Cardiac fibroblast (primary cell): ENCODE measurements around the gene STK11IP.

Experiments used
- DNase-seq, 2 donors: peaks; one replicate each; pipeline versions ENCODE4 v3.0.0 to v3.0.0-alpha.2; 2010; ENCODE audit warnings: low read depth in 2 of 2
- H3K4me3 ChIP-seq, 2 donors: replicated peaks in 1 of 2; 1 replicate in 1 of 2; 2 replicates in 1 of 2; pipeline ENCODE4 v1.5.1; 2011; ENCODE audit warnings: low read depth in 2 of 2, low read length in 2 of 2, mild to moderate bottlenecking in 2 of 2, moderate library complexity in 1 of 2
- TF ChIP-seq, protein P1 (sequence below): IDR thresholded peaks from one replicate; pipeline ENCODE4 v1.5.1; 2011; ENCODE audit warnings: low read depth, mild to moderate bottlenecking, low read length, inconsistent platforms

Gene STK11IP

GRCh38 chr2:219638217-219638947 lies 40.7 kb downstream of the STK11IP start:
- TF ChIP-seq, protein P1, sequence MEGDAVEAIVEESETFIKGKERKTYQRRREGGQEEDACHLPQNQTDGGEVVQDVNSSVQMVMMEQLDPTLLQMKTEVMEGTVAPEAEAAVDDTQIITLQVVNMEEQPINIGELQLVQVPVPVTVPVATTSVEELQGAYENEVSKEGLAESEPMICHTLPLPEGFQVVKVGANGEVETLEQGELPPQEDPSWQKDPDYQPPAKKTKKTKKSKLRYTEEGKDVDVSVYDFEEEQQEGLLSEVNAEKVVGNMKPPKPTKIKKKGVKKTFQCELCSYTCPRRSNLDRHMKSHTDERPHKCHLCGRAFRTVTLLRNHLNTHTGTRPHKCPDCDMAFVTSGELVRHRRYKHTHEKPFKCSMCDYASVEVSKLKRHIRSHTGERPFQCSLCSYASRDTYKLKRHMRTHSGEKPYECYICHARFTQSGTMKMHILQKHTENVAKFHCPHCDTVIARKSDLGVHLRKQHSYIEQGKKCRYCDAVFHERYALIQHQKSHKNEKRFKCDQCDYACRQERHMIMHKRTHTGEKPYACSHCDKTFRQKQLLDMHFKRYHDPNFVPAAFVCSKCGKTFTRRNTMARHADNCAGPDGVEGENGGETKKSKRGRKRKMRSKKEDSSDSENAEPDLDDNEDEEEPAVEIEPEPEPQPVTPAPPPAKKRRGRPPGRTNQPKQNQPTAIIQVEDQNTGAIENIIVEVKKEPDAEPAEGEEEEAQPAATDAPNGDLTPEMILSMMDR = no peak
- no peak for DNase-seq
- no peak overlapping the region for H3K4me3 ChIP-seq

GRCh38 chr2:219638948-219639755 lies 41.5 kb downstream of the STK11IP start:
- TF ChIP-seq, protein P1 = no peak
- no peak overlapping the region for H3K4me3 ChIP-seq
- DNase-seq = no peak

- TF ChIP-seq, protein P1 = no peak
- H3K4me3 ChIP-seq = no peak overlapping the region
- no peak for DNase-seq
Observed at GRCh38 chr2:219641390-219642068, 43.9 kb downstream of the STK11IP start.

- DNase-seq = no peak
- no peak overlapping the region for H3K4me3 ChIP-seq
- TF ChIP-seq, protein P1 = no peak
Observed at GRCh38 chr2:219642069-219642454, 44.4 kb downstream of the STK11IP start.

- peak; percentile 96 to 99 for DNase-seq
- TF ChIP-seq, protein P1 = peak; percentile 100
- no peak overlapping the region for H3K4me3 ChIP-seq
Observed at GRCh38 chr2:219642465-219643083, 44.9 kb downstream of the STK11IP start.

DNA sequence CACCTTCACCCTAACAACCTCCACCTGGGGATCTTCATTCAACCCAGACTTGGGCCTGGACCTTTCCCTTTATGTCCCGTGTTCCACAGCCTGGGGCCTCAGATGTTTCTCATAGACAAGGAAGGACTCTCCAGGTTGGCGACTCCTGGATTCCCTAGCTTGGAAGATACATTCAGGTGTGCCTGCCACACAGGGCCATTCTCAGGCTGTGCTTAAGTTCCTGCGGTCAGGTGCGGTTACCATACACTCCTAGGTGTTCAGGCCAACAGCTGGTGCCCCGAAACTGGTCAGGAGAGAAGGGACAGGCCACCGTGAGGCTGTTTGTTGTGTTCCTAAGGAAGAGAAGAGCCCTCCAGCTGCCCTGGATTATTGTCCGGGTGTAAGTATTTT lies 45.4 kb downstream of the STK11IP start:
- no peak overlapping the region for H3K4me3 ChIP-seq
- TF ChIP-seq, protein P1 = no peak
- DNase-seq = no peak
